Measurements from ENCODE around the gene SLC6A9.

SLC6A9 gene

DNA sequence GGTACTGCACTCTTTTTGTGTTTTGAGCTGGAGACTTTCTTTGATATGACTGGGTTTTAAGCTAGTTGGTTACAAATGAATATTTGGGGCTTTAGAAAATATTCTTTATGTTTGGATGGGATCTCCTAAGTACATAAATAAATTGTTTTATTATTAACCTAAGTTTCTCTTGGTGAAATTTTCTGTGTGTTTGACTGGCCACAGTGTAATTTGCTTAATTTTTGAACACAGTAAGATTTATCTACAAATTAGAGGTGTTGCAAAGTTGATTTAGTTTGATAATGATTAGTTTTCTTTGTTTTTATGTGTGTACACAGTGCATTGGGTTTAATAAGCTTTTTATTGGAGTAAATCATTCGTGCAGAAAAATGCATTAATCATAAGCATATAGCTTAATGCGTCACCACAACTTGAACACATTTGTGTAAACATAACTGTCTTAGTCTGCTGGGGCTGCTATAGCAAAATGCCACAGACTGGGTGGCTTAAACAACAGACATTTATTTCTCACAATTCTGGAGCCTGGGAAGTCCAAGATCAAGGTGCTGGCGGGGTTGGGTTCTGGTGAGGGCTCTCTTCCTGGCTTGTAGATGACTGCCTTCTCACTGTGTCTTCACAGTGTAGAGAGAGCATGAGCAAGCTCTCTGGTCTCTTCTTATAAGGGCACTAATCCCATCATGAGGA is 17.4 kb upstream of the SLC6A9 start:
- no peak overlapping the region for H3K4me3 ChIP-seq (ENCODE audit: low read length)
- TF ChIP-seq, protein P1, sequence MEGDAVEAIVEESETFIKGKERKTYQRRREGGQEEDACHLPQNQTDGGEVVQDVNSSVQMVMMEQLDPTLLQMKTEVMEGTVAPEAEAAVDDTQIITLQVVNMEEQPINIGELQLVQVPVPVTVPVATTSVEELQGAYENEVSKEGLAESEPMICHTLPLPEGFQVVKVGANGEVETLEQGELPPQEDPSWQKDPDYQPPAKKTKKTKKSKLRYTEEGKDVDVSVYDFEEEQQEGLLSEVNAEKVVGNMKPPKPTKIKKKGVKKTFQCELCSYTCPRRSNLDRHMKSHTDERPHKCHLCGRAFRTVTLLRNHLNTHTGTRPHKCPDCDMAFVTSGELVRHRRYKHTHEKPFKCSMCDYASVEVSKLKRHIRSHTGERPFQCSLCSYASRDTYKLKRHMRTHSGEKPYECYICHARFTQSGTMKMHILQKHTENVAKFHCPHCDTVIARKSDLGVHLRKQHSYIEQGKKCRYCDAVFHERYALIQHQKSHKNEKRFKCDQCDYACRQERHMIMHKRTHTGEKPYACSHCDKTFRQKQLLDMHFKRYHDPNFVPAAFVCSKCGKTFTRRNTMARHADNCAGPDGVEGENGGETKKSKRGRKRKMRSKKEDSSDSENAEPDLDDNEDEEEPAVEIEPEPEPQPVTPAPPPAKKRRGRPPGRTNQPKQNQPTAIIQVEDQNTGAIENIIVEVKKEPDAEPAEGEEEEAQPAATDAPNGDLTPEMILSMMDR (conservative IDR thresholded peaks at IDR 0.05; ENCODE audit: low read length): no peak
- DNase-seq (ENCODE audit: low read depth): no peak

DNA sequence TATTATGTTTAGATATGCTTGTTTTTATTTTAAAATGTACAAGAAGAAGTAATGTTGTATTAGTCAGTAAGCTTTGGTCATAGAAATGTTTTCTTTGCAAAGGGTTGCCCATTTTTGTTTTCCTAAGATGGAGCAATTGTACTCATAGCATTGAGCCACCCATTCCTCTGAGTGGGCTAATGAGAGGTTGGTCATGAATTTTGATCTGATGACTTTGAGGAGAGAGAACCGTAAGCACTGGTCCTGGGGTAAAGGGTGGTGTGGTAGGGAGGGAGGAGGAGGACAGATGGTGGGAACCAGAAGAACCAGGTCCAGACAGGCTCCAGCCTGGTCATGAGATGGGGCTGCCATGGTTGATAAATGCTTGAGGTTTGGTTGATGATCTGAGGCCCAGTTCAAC is 15.9 kb upstream of the SLC6A9 start:
- DNase-seq (ENCODE audit: low read depth): no peak
- H3K4me3 ChIP-seq (ENCODE audit: low read length): peak overlapping the region; percentile 35
- TF ChIP-seq, protein P1 (conservative IDR thresholded peaks at IDR 0.05; ENCODE audit: low read length): no peak

DNA sequence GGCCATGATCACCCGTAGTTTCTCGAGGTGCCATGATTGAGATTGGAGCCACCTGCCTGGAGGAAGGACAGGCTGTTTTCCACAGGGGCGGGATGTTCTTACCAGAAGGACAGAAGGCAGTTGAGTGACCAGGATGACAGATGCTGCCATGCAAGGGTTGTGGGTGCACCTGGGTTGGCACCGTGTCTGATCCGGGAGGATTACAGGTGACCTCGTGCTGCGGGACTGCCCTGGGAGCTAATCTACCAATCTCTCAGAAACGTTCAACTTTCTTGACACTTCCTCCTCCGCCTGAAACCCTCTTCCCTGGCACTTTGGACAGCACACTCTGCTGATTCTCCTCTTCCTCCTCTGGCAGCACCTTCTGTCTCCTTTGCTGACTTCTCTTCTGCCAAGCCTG is 13.8 kb upstream of the SLC6A9 start:
- DNase-seq (ENCODE audit: low read depth): no peak
- no peak overlapping the region for H3K4me3 ChIP-seq (ENCODE audit: low read length)
- TF ChIP-seq, protein P1 (conservative IDR thresholded peaks at IDR 0.05; ENCODE audit: low read length): no peak

DNA sequence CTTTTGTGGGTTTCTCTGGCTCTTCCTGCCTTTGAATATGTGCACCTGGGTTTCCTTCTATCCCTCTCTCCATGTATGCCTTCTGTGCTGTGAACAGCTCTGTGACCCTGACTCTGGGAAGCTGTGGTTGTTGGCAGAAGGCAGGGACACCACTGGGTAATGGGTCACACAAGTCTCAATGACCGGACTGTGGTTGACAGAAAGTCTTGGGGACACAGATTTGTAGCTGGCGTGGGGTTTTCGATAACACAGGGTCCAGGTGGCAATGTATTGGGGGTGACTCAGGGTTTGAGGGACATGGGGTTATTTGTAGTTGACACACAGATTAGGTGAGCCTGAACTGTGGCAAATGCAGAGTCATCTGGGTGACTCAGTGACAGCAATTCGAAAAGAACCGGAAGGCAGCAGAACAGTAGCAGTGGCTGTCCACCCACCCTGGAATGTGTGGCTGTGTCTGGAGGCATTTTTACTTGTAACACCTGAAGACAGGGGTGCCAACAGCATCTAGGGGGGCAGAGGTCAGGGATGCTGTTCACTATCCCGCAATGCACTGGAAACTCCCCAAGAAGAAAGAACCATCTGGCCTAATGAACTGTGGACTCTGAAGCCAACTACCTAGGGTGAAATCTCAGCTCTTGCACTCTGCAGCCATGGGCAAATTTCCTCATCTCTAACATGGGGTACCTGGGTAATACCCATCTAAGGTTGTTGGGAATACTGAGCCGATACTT is 13.0 kb upstream of the SLC6A9 start:
- TF ChIP-seq, protein P1 (conservative IDR thresholded peaks at IDR 0.05; ENCODE audit: low read length): no peak
- no peak for DNase-seq (ENCODE audit: low read depth)
- no peak overlapping the region for H3K4me3 ChIP-seq (ENCODE audit: low read length)

DNA sequence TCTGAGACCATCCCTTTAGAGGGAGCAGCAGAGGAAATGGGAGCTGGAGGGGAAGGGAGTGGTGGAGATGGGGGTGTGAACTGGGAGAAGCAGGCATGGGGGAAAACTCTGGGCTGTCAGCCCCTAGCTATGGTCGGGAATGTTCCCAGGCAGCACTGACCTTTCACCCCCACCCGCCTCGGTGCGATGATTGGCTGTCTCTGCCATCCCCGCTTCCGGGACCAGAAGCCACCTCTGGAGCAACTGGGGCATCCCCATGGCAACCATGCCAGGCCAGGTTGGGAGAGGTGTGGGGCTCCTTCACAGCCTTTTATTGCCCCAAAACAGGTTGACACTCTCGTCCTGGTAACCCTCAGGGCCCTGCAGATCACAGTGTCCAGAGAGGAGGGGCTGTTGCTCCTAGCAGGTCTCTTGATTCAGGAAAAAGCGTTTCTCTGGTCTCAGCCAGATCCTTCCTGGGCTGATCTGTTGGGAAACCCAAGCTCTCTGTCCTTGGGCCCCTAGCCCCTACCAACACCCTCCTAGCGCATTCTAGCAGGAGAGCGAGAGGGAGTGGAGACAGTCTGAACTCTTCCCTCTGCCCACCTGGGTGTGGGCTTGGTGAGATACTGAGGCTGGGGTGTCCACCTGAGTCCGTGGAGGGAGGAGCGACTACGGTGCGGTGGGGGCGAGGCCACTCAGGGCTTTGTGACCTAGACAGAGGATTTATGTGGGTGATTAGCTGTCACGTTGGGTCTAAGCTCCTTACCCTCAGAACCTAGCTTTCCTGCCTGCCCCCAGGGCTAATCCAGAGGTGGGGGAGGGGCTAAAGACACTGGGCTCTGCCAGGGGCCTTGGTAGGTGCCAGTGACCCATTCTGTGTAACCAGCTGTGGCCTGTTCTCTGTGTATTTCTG is 12.2 kb upstream of the SLC6A9 start:
- TF ChIP-seq, protein P1 (conservative IDR thresholded peaks at IDR 0.05; ENCODE audit: low read length): no peak
- H3K4me3 ChIP-seq (ENCODE audit: low read length): no peak overlapping the region
- DNase-seq (ENCODE audit: low read depth): no peak

DNA sequence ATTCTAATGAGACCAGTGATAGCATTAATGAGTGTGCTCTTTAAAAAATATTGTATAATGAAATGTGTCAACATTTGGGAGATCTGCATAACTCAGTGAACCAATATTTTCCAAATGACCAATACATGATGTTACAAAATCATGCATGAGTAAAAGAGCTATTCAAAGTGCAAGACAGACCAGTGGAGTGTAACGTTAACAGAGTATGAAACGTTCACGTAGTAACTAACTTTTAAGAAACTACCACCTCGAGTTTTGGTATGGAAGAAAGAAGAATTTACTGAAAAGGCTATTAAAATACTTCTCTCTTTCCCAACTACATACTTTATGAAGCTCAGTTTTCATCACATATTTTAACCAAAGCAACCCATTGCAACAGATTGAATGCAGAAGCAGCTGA is 9.6 kb upstream of the SLC6A9 start:
- no peak overlapping the region for H3K4me3 ChIP-seq (ENCODE audit: low read length)
- TF ChIP-seq, protein P1 (conservative IDR thresholded peaks at IDR 0.05; ENCODE audit: low read length): no peak
- DNase-seq (ENCODE audit: low read depth): peak; percentile 64
